K562 (cell line): ENCODE measurements around the gene CCDC194. TPM values are rescaled to one million over a fixed set of nuclear protein-coding genes. Genes with fewer than 3 reads are reported as not detected.

Experiments
- ATAC-seq: fragments of 200-7000 bp; cut with Tn5 transposase; 3 replicates; pipeline ENCODE4 v1.9.1; 2020; ENCODE audit warnings: moderate library complexity
- BruUV-seq: library from RNA; stranded (reverse); fragments of 400-500 nt; replicated peaks from 2 replicates; lab custom pipeline; 2021; lab: Mats Ljungman, UMichigan
- CTCF ChIA-PET: fragments of 300-600 bp; formaldehyde crosslinking; extraction: SDS; loops from one replicate; lab custom pipeline; 2021; ENCODE audit warnings: low intra/inter-chr PET ratio; lab: Yijun Ruan, JAX
- POLR2A ChIA-PET: fragments of 300-600, 350-650 bp; sonication (Branson Sonifier 250); formaldehyde crosslinking; extraction: SDS; loops from one replicate; lab custom pipeline; 2021; ENCODE audit warnings: antibody characterized with exemption, inconsistent platforms; lab: Yijun Ruan, JAX
- DNase-seq, 4 experiments: peaks; one replicate each; pipeline versions ENCODE4 v3.0.0 to v3.0.0-alpha.2; 2011 to 2018; ENCODE audit warnings: low spot score in 3 of 4, mixed read lengths in 3 of 4; ENCODE audit errors: extremely low read depth in 1 of 4
- FAIRE-seq: peaks from 2 replicates; lab custom pipeline; 2011; peaks lifted over from hg19 to GRCh38; lab: Jason Lieb, UNC
- H2AFZ ChIP-seq: 2 replicates; pipeline ENCODE4 v1.6.0; 2011; ENCODE audit warnings: low read depth, low read length, control low read depth, inconsistent platforms
- H3K27ac ChIP-seq: fragments of 200-600 bp; 3 replicates; pipeline ENCODE4 v1.8.0; 2011; ENCODE audit warnings: low read depth, mild to moderate bottlenecking, control low read depth, inconsistent platforms, low read length, moderate library complexity, mixed read lengths; ENCODE audit errors: extremely low read depth
- H3K27me3 ChIP-seq, 2 experiments: fragments of 300-600 bp in 1 of 2; 2 replicates in 1 of 2; 3 replicates in 1 of 2; pipeline versions ENCODE4 v1.6.0 to v1.8.0; 2011; ENCODE audit warnings: inconsistent platforms in 2 of 2, low read length in 2 of 2, mild to moderate bottlenecking in 1 of 2, mixed read lengths in 1 of 2, moderate library complexity in 1 of 2; ENCODE audit not compliant: control insufficient read depth in 2 of 2, insufficient read depth in 2 of 2
- H3K36me3 ChIP-seq: fragments of 300-600 bp; 3 replicates; pipeline ENCODE4 v1.8.0; 2011; ENCODE audit warnings: mild to moderate bottlenecking, low read length, inconsistent platforms; ENCODE audit not compliant: control insufficient read depth, insufficient read depth
- H3K4me1 ChIP-seq, 2 experiments: fragments of 200-600 bp in 1 of 2; replicated peaks in 1 of 2; 2 replicates in 1 of 2; 3 replicates in 1 of 2; pipeline versions ENCODE4 v1.5.1 to v1.8.0; 2011; ENCODE audit warnings: inconsistent platforms in 2 of 2, low read length in 2 of 2, mild to moderate bottlenecking in 1 of 2, mixed read lengths in 1 of 2, moderate library complexity in 1 of 2; ENCODE audit not compliant: control insufficient read depth in 2 of 2, insufficient read depth in 2 of 2
- H3K4me2 ChIP-seq: 2 replicates; pipeline ENCODE4 v1.6.1; 2011; ENCODE audit warnings: low read length, control low read depth, inconsistent platforms, mixed read lengths; ENCODE audit not compliant: insufficient read depth
- H3K4me3 ChIP-seq: fragments of 200-600 bp; sonication (generic), shearing (Covaris generic); 2 replicates; pipeline ENCODE4 v1.5.1; 2016; ENCODE audit warnings: control low read depth, inconsistent platforms
- H3K79me2 ChIP-seq: fragments of 200-600 bp; 3 replicates; pipeline ENCODE4 v1.8.0; 2011; ENCODE audit warnings: low read length, inconsistent platforms; ENCODE audit not compliant: control insufficient read depth, insufficient read depth
- H3K9ac ChIP-seq, 2 experiments: 2 replicates each; pipeline versions ENCODE4 v1.6.0 to v1.6.1; 2011; ENCODE audit warnings: low read depth in 2 of 2, low read length in 2 of 2, control low read depth in 1 of 2, inconsistent platforms in 1 of 2, mild to moderate bottlenecking in 1 of 2, mixed read lengths in 1 of 2; ENCODE audit not compliant: insufficient read depth in 1 of 2
- H3K9me1 ChIP-seq: one replicate; pipeline ENCODE4 v1.6.0; 2011; ENCODE audit warnings: inconsistent platforms, mild to moderate bottlenecking, low read length, moderate library complexity; ENCODE audit not compliant: control insufficient read depth, insufficient read depth
- H3K9me3 ChIP-seq: replicated peaks from 2 replicates; pipeline ENCODE4 v1.5.1; 2011; ENCODE audit warnings: low read depth, low read length, inconsistent platforms; ENCODE audit not compliant: control insufficient read depth, insufficient read depth
- H4K20me1 ChIP-seq: replicated peaks from 2 replicates; pipeline ENCODE4 v1.6.1; 2011; ENCODE audit warnings: low read length, inconsistent platforms, mixed read lengths; ENCODE audit not compliant: control insufficient read depth, insufficient read depth
- CHD1 ChIP-seq: fragments of 200-600 bp; sonication (generic); IDR thresholded peaks from one replicate; pipeline ENCODE4 v1.6.1; 2012; ENCODE audit warnings: mild to moderate bottlenecking, moderate library complexity, low read length, inconsistent platforms
- ESRRA ChIP-seq: fragments of 450-650 bp; IDR thresholded peaks from 2 replicates; pipeline ENCODE4 v1.6.1; 2014; ENCODE audit warnings: low read depth, mild to moderate bottlenecking, moderate library complexity, borderline replicate concordance
- FOXJ3 ChIP-seq: sonication (generic); formaldehyde crosslinking; IDR thresholded peaks from 2 replicates; pipeline ENCODE4 v1.4.0; 2020; ENCODE audit warnings: mild to moderate bottlenecking, missing genetic modification reagents
- MYNN ChIP-seq, 2 experiments: sonication (generic); formaldehyde crosslinking in 1 of 2; IDR thresholded peaks; 2 replicates each; pipeline versions ENCODE4 v1.5.0 to v1.6.1; 2016 to 2020; ENCODE audit warnings: antibody characterized with exemption in 1 of 2, missing genetic modification reagents in 1 of 2
- POU5F1 ChIP-seq: fragments of 150-350 bp; IDR thresholded peaks from 2 replicates; pipeline ENCODE4 v1.6.1; 2014; ENCODE audit warnings: borderline replicate concordance, low read length, low read depth, mild to moderate bottlenecking; ENCODE audit not compliant: partially characterized antibody
- RBM22 ChIP-seq: fragments of 200-400 bp; formaldehyde crosslinking; IDR thresholded peaks from 2 replicates; pipeline ENCODE4 v1.6.1; 2018; ENCODE audit warnings: low read length, low read depth; ENCODE audit not compliant: poor library complexity, severe bottlenecking
- SAP30 ChIP-seq: fragments of 200-600 bp; sonication (generic); IDR thresholded peaks from 2 replicates; pipeline ENCODE4 v1.6.1; 2012; ENCODE audit warnings: borderline replicate concordance, low read depth, mild to moderate bottlenecking, moderate library complexity, low read length, control low read depth, inconsistent platforms; ENCODE audit not compliant: insufficient read depth, poor library complexity, severe bottlenecking
- SMARCA5 ChIP-seq: fragments of 450-650 bp; IDR thresholded peaks from 2 replicates; pipeline ENCODE4 v1.6.1; 2016
- ZEB2 ChIP-seq: fragments of 450-650 bp; IDR thresholded peaks from 2 replicates; pipeline ENCODE4 v1.6.1; 2016
- ZNF384 ChIP-seq: IDR thresholded peaks from 2 replicates; pipeline ENCODE4 v1.6.1; 2012; ENCODE audit warnings: low read depth, low read length, improper control_type of control experiment
- ZNF780A ChIP-seq: fragments of 250-450 bp; sonication (Bioruptor Pico); IDR thresholded peaks from 2 replicates; pipeline ENCODE4 v1.5.0; 2021; ENCODE audit warnings: mild to moderate bottlenecking
- WGBS: fragments of 100-300 bp; shearing (Covaris generic); methylation state at CpG from one replicate; pipeline ENCODE4 v1.1.6; 2016; ENCODE audit warnings: low coverage, mixed read lengths; ENCODE audit not compliant: insufficient coverage; ENCODE audit errors: missing lambda C conversion rate; 5-methylcytosine and 5-hydroxymethylcytosine counted together
- in situ Hi-C: fragments of 300-500 bp; cut with MboI; formaldehyde crosslinking; loops from 4 replicates; pipeline ENCODE4 v1.15.0; 2018; ENCODE audit warnings: inconsistent platforms, mixed read lengths
- intact Hi-C: fragments of 100-400 bp; cut with micrococcal nuclease; formaldehyde crosslinking; loops from 2 replicates; pipeline ENCODE4 v1.14.2; 2022
- polyA plus RNA-seq, 8 experiments: library from polyadenylated mRNA; depleted of rRNA in 4 of 8; stranded (reverse) in 5 of 8; unstranded in 3 of 8; fragments of >200 nt; fragmentation: Nextera tagmentation in 2 of 8; fragmentation: Illumina TruSeq in 1 of 8; extraction: Ambion mirVana in 2 of 8; extraction: Trizol in 1 of 8; gene quantifications; 2 replicates each; pipeline versions ENCODE4 v1.2.1 to v1.2.3, GENCODE V29; 2011 to 2014; ENCODE audit warnings: inconsistent platforms in 1 of 8, missing spikeins in 1 of 8
- total RNA-seq, 7 experiments: library from RNA; depleted of rRNA in 6 of 7; stranded (reverse); fragments of >200 nt in 6 of 7; fragmentation: Illumina TruSeq in 2 of 7; extraction: Trizol in 2 of 7; gene quantifications; 2 replicates each; pipeline versions ENCODE4 v1.2.1 to v1.2.3, GENCODE V29; 2011 to 2021; ENCODE audit warnings: low replicate concordance in 1 of 7
- TF ChIP-seq, protein P1 (sequence below), 2 experiments: fragments of 450-650 bp; IDR thresholded peaks; 2 replicates each; pipeline ENCODE4 v1.6.1; 2016; ENCODE audit warnings: mild to moderate bottlenecking in 2 of 2, borderline replicate concordance in 1 of 2, low read depth in 1 of 2, moderate library complexity in 1 of 2
- TF ChIP-seq, protein P2 (sequence below): fragments of 250-450 bp; sonication (Bioruptor Pico); IDR thresholded peaks from 2 replicates; pipeline ENCODE4 v1.5.1; 2021; ENCODE audit warnings: mild to moderate bottlenecking

CCDC194 gene
- total and polyA plus RNA-seq, 9 of the 15 experiments (the other 6 are each of a cell fraction or from before 2014, with no cell fraction given): 0.13 to 1.3 (median 0.39) TPM; not detected in 3

DNA sequence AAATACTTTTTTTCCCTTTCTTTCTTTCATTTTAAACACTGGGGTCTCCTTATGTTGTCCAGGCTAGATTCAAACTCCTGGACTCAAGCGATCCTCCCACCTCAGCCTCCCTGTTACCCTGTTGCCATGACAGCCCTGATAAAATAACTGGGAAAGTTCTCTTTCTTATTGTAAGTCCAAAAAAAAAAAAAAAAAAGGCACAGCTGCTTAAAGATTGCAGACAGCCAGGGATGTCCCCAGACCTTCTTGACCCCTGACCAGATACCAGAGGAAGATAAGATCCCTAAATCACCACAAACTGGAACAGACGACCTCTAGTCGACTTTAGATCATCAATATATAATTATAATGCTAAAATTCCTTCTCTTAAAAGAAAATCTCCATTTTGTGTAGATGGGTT, 24.7 kb upstream of the CCDC194 start:
- H3K36me3 ChIP-seq: peaks cover 15% of the 10 kb centered on the region; the same call in 1 of the 3 replicates
- ChIA-PET POLR2A (interaction anchor here (1.0 to 2.1 kb wide), 5 partner anchors 12 to 161 kb away, joined by 3 to 20 read pairs (median 8); partner anchors contain the start of gene BST2), CTCF (no interaction called here)
- H3K9ac ChIP-seq: peak overlapping the region; percentile 74 to 88; a peak in 3 of 4 replicates
- peaks cover 6% of the 10 kb centered on the region; the same call in 2 of the 3 replicates for H3K79me2 ChIP-seq
- no peaks in the 10 kb centered on the region for H3K9me3 ChIP-seq
- H3K4me1 ChIP-seq: peaks cover 7 to 16% of the 10 kb centered on the region in 2 experiments; a peak in 3 of 5 replicates
- no peaks in the 10 kb centered on the region for H4K20me1 ChIP-seq
- in situ Hi-C loops: no loop called here
- H3K9me1 ChIP-seq: no peaks in the 10 kb centered on the region
- FAIRE-seq: no peak
- intact Hi-C loops: loop anchor here (1.0 to 2.0 kb wide), 2 partner anchors 13 to 24 kb away; partner anchors contain the start of genes BST2 and CCDC194
- no peaks in the 10 kb centered on the region for H3K27me3 ChIP-seq
- no peak for ATAC-seq
- BruUV-seq: no TSS peak
- peak overlapping the region; percentile 84 for H2AFZ ChIP-seq
- H3K4me2 ChIP-seq: peak overlapping the region; percentile 83
- WGBS: 4% methylated on average over 3 of the region's 3 CpGs
- H3K4me3 ChIP-seq: peak overlapping the region; percentile 47
- peak overlapping the region; percentile 72 for H3K27ac ChIP-seq
- no peak for DNase-seq
- TF ChIP-seq CHD1 (no peak), ZEB2 (no peak), MYNN (IDR thresholded peaks at IDR 0.05) (no peak), MYNN (CRISPR knock-in tag; IDR thresholded peaks at IDR 0.05) (no peak), POU5F1 (no peak), SAP30 (no peak), SMARCA5 (no peak), ZNF780A (CRISPR knock-in tag) (no peak), FOXJ3 (CRISPR knock-in tag) (peak; percentile 66; the same call in 1 of the 2 replicates), ZNF384 (peak; percentile 86), RBM22 (no peak), ESRRA (peak; percentile 58; the same call in 1 of the 2 replicates)
- TF ChIP-seq, protein P1, sequence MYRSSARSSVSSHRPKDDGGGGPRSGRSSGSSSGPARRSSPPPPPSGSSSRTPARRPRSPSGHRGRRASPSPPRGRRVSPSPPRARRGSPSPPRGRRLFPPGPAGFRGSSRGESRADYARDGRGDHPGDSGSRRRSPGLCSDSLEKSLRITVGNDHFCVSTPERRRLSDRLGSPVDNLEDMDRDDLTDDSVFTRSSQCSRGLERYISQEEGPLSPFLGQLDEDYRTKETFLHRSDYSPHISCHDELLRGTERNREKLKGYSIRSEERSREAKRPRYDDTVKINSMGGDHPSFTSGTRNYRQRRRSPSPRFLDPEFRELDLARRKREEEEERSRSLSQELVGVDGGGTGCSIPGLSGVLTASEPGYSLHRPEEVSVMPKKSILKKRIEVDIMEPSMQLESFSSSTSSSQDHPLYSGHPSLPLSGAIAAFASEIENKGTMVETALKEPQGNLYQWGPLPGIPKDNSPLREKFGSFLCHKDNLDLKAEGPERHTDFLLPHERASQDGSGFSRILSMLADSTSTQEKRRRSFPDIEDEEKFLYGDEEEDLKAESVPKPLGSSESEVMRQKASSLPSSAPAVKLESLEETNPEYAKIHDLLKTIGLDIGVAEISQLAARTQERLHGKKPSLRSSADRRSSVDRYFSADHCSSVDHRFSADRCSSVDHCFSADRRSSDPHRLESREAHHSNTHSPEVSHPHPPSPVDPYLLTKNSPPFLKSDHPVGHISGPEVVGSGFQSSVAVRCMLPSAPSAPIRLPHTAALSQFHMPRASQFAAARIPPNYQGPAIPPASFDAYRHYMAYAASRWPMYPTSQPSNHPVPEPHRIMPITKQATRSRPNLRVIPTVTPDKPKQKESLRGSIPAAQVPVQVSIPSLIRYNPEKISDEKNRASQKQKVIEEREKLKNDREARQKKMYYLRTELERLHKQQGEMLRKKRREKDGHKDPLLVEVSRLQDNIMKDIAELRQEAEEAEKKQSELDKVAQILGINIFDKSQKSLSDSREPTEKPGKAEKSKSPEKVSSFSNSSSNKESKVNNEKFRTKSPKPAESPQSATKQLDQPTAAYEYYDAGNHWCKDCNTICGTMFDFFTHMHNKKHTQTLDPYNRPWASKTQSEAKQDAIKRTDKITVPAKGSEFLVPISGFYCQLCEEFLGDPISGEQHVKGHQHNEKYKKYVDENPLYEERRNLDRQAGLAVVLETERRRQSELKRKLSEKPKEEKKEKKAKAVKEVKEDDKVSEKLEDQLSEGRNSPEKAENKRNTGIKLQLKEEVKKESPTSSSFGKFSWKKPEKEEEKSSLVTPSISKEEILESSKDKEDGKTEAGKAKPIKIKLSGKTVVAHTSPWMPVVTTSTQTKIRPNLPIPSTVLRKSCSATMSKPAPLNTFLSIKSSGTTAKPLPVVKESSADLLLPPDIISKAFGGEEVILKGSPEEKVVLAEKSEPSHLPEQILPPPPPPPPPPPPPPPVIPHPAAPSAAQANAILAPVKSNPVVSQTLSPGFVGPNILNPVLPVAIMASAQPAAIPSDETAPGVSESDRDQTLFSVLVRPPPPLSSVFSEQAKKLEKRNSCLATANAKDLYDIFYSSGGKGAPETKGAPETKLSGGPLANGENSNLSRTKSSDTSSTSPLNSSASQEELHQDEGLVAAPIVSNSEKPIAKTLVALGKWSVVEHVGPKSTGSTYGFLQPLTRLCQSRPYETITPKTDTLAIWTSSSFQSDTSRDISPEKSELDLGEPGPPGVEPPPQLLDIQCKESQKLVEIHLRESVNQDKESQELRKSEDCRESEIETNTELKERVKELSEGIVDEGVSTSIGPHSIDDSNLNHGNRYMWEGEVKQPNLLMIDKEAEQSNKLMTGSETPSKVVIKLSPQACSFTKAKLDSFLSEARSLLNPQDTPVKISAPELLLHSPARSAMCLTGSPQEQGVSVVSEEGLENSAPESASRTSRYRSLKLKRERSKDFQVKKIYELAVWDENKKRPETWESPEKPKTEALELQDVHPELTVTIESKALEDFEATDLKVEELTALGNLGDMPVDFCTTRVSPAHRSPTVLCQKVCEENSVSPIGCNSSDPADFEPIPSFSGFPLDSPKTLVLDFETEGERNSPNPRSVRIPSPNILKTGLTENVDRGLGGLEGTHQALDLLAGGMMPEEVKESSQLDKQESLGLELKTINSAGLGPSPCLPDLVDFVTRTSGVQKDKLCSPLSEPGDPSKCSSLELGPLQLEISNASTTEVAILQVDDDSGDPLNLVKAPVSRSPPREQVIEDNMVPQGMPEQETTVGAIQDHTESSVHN (IDR thresholded peaks at IDR 0.05; ENCODE audit: borderline replicate concordance in 1 of 2, low read depth in 1 of 2): no peak
- TF ChIP-seq, protein P2, sequence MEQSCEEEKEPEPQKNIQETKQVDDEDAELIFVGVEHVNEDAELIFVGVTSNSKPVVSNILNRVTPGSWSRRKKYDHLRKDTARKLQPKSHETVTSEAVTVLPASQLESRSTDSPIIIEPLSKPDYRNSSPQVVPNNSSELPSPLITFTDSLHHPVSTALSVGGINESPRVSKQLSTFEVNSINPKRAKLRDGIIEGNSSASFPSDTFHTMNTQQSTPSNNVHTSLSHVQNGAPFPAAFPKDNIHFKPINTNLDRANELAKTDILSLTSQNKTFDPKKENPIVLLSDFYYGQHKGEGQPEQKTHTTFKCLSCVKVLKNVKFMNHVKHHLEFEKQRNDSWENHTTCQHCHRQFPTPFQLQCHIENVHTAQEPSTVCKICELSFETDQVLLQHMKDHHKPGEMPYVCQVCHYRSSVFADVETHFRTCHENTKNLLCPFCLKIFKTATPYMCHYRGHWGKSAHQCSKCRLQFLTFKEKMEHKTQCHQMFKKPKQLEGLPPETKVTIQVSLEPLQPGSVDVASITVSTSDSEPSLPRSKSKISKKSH (CRISPR knock-in tag): no peak
